HG02943 (cell line): Measurements from ENCODE around the gene SLC25A24.
"Not testable (repeated sequence)": the region's sequence is repeated elsewhere in the genome, so short reads cannot be mapped to it uniquely, and the experiment has no call there.

Source experiments
- ATAC-seq: cut with Tn5 transposase; IDR thresholded peaks from one replicate; pipeline ENCODE4 v1.9.1; 2021; ENCODE audit warnings: mild to moderate bottlenecking, low read depth, moderate library complexity; ENCODE audit not compliant: unreplicated experiment

Gene SLC25A24

GRCh38 chr1:108199781-108200686 is at the start of gene SLC25A24:
TSS of gene SLC25A24 (minus strand) at chr1:108200343. CDS start at chr1:108200138, 205 bp downstream.
- ATAC-seq, result peak; percentile 77

- not testable (repeated sequence) for ATAC-seq
Measured at GRCh38 chr1:108243976-108244375, 43.8 kb upstream of the SLC25A24 start, which contains the start of gene NBPF4. TSS of gene NBPF4 (minus strand) at chr1:108244076. CDS start at chr1:108243761, 315 bp downstream.

GRCh38 chr1:108239426-108239825 is 39.3 kb upstream of the SLC25A24 start:
- ATAC-seq, result not testable (repeated sequence)

GRCh38 chr1:108235308-108235707 is 35.2 kb upstream of the SLC25A24 start:
- not testable (repeated sequence) for ATAC-seq

GRCh38 chr1:108232183-108232582 is 32.0 kb upstream of the SLC25A24 start:
- not testable (repeated sequence) for ATAC-seq

- ATAC-seq, result not testable (repeated sequence)
Measured at GRCh38 chr1:108229976-108230375, 29.8 kb upstream of the SLC25A24 start.

- not testable (repeated sequence) for ATAC-seq
Measured at GRCh38 chr1:108227772-108228171, 27.6 kb upstream of the SLC25A24 start.

GRCh38 chr1:108226855-108227254 is 26.7 kb upstream of the SLC25A24 start:
- ATAC-seq, result not testable (repeated sequence)

- not testable (repeated sequence) for ATAC-seq
Measured at GRCh38 chr1:108223226-108223625, 23.1 kb upstream of the SLC25A24 start.

- not testable (repeated sequence) for ATAC-seq
Measured at GRCh38 chr1:108217515-108218174, 17.5 kb upstream of the SLC25A24 start.

GRCh38 chr1:108217007-108217406 is 16.9 kb upstream of the SLC25A24 start:
- not testable (repeated sequence) for ATAC-seq

GRCh38 chr1:108216028-108216890 is 16.1 kb upstream of the SLC25A24 start:
- not testable (repeated sequence) for ATAC-seq

- ATAC-seq, result not testable (repeated sequence)
Measured at GRCh38 chr1:108214641-108215465, 14.7 kb upstream of the SLC25A24 start.

- no peak for ATAC-seq
Measured at GRCh38 chr1:108211014-108211413, 10.9 kb upstream of the SLC25A24 start.

GRCh38 chr1:108209456-108210108 is 9.4 kb upstream of the SLC25A24 start:
- ATAC-seq, result no peak

- ATAC-seq, result no peak
Measured at GRCh38 chr1:108208724-108209446, 8.7 kb upstream of the SLC25A24 start.

- ATAC-seq, result not testable (repeated sequence)
Measured at GRCh38 chr1:108203582-108203981, 3.4 kb upstream of the SLC25A24 start.

GRCh38 chr1:108201687-108202086 is 1.5 kb upstream of the SLC25A24 start:
- no peak for ATAC-seq
